Activated CD4-positive, alpha-beta T cell treated with anti-CD3 and anti-CD28 coated beads for 36 hours (primary cell): Measurements from ENCODE around the gene GAMT. TPM values are rescaled to one million over a fixed set of nuclear protein-coding genes. Genes with fewer than 3 reads are reported as not detected.
A peak's percentile ranks its signal among the peaks of the same experiment; 100 is the strongest.

ENCODE experiments used
- ATAC-seq: fragments of 200-7000 bp; cut with Tn5 transposase; one replicate; pipeline ENCODE4 v1.10.0; 2021; ENCODE audit warnings: mild to moderate bottlenecking, moderate library complexity
- CTCF ChIA-PET: fragments of 350-600 bp; sonication (Branson Sonifier 250); formaldehyde crosslinking; loops from one replicate; lab custom pipeline; 2021; ENCODE audit warnings: antibody characterized with exemption; lab: Charles Lee
- POLR2A ChIA-PET: fragments of 350-600 bp; sonication (Branson Sonifier 250); formaldehyde crosslinking; loops from one replicate; lab custom pipeline; 2021; ENCODE audit warnings: antibody characterized with exemption, inconsistent platforms; lab: Charles Lee
- DNase-seq: peaks from one replicate; pipeline ENCODE4 v3.0.0-alpha.2; 2020
- H3K27ac Mint-ChIP-seq: one replicate; pipeline ENCODE4 v1.8.0; 2021; ENCODE audit warnings: mixed read lengths
- H3K27me3 Mint-ChIP-seq: one replicate; pipeline ENCODE4 v1.8.0; 2021; ENCODE audit warnings: mixed read lengths
- H3K36me3 Mint-ChIP-seq: one replicate; pipeline ENCODE4 v1.8.0; 2021; ENCODE audit warnings: low read depth, mixed read lengths
- H3K4me1 Mint-ChIP-seq: one replicate; pipeline ENCODE4 v1.8.0; 2021; ENCODE audit warnings: mixed read lengths
- H3K4me3 Mint-ChIP-seq: one replicate; pipeline ENCODE4 v1.8.0; 2021; ENCODE audit warnings: mild to moderate bottlenecking, moderate library complexity, mixed read lengths
- H3K9me3 Mint-ChIP-seq: one replicate; pipeline ENCODE4 v1.8.0; 2021; ENCODE audit warnings: low read depth, mixed read lengths
- intact Hi-C, 2 experiments: fragments of 100-400 bp; cut with DNase I in 1 of 2; cut with micrococcal nuclease in 1 of 2; formaldehyde crosslinking; loops; one replicate each; pipeline versions ENCODE4 v1.14.2 to v1.15.1; 2022 to 2024; cut with DNase I, micrococcal nuclease
- total RNA-seq, 2 experiments: library from RNA; stranded (reverse); gene quantifications; one replicate each; pipeline ENCODE4 v1.2.3, GENCODE V29; 2021

GAMT gene
- total RNA-seq, 2 experiments from 2014 or later: 30.4 to 31.5 TPM

DNA sequence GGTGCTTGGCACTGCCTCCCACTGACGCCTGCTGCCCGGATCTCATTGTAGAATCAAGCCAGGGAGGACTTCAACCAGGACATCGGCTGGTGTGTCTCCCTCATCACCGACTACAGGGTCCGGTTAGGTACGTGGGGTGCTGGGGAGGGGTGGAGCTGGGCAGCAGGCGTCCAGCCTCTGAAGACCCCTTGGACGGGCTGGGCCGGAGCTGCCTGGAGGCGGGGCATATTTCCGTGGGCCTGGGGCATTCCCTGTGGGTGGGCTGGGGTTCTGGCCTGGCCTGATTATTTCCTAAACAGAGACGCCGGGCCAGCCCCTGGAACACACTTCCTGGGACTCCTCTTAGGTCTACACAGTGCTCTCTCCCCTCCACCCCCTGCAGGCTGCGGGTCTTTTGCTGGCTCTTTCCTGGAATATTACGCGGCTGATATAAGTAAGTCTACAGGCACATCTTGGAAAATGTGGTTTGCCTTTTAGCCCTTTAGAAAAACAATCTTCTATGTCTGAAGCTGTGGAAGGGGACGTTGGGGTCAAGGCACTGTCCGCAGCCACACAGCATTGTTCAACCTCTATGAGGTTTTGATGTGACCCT is 32.0 kb downstream of the GAMT start:
- Mint-ChIP-seq H3K9me3 (no peaks in the 10 kb centered on the region), H3K36me3 (peaks cover 22% of the 10 kb centered on the region), H3K27ac (no peak overlapping the region), H3K27me3 (no peaks in the 10 kb centered on the region), H3K4me1 (peaks cover 2% of the 10 kb centered on the region), H3K4me3 (no peak overlapping the region)
- POLR2A ChIA-PET: no interaction called here
- CTCF ChIA-PET: no interaction called here
- intact Hi-C loops: no loop called here
- ATAC-seq: no peak
- DNase-seq: no peak

DNA sequence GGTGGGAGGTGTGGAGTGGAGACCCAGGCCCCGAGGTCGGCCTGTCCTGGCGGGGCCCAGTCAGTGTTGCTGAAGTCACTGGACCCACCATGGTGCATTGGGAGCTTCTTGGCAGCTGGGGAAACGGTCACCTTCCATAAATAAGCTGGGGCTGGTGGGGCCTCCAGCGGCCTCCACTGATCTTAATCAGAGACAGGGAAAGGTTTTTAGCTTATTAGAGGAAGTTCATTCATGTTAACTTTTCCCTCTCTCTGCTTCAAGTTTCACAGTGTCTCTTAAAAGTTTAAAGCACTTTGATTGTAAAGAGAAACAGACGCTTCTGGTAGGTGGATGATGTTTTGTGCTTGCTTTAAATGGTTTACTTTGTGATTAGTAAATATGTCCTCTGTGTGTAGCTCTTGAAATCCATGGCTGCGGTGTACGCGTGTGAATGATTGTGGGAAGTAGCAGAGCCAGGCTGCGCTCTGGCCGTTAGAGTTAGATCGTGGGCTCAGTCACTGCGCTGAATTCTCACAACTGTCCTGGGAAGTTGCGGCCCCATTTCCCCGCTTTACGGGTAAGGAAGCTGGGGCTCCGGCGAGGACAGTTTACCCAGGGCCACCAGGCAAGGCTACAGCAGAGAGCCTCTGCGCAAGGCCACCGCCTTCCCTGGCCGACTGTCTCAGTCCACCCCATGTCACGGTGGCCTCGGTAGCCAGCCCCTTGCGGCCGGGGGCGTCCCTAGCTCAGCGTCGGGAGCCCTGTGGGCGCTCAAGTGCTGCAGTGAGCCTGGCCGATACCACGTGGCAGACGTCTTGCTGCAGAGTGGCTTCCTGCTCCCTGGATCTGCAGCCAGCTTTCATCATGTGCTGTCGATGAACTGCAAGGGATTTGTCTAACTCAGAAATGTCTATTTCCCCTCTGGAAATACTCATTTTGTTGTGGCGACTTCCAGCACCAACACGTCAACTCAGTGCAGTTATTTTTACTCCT is 34.2 kb downstream of the GAMT start:
- intact Hi-C loops: no loop called here
- H3K9me3 Mint-ChIP-seq: no peaks in the 10 kb centered on the region
- H3K4me1 Mint-ChIP-seq: peaks cover 22% of the 10 kb centered on the region
- no peak for ATAC-seq
- no peak overlapping the region for H3K4me3 Mint-ChIP-seq
- no peaks in the 10 kb centered on the region for H3K27me3 Mint-ChIP-seq
- POLR2A ChIA-PET: no interaction called here
- H3K27ac Mint-ChIP-seq: no peak overlapping the region
- H3K36me3 Mint-ChIP-seq: peaks cover 36% of the 10 kb centered on the region
- no peak for DNase-seq
- CTCF ChIA-PET: interaction anchor here (0.9 kb wide), 1 partner anchor 11 kb away, joined by 3 read pairs; no protein-coding TSS in a partner anchor

DNA sequence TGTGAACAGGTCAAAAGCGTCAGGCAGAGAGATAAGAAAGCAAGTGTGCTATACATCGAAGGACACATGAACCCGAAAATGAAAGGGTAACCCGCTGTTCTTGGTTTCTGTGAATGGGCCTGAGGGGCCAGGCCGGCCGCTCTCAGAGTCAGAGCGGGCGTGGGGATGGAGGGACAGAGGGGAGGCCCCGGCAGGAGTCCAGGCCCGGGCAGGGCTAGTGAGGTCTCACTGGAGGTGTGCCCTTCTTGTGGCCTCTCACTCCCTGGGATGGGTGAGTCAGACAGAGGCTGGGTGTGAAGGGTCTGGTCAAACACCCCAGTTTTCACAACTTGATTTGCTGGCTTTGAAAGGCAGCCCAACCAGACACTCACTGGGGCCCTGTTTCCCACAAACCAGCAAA is 35.0 kb downstream of the GAMT start:
- Mint-ChIP-seq H3K9me3 (no peaks in the 10 kb centered on the region), H3K4me3 (no peak overlapping the region), H3K27me3 (no peaks in the 10 kb centered on the region), H3K36me3 (peaks cover 43% of the 10 kb centered on the region), H3K27ac (no peak overlapping the region), H3K4me1 (peaks cover 25% of the 10 kb centered on the region)
- DNase-seq (no peak), ATAC-seq (no peak)
- CTCF ChIA-PET: no interaction called here
- POLR2A ChIA-PET: no interaction called here
- intact Hi-C loops: no loop called here

DNA sequence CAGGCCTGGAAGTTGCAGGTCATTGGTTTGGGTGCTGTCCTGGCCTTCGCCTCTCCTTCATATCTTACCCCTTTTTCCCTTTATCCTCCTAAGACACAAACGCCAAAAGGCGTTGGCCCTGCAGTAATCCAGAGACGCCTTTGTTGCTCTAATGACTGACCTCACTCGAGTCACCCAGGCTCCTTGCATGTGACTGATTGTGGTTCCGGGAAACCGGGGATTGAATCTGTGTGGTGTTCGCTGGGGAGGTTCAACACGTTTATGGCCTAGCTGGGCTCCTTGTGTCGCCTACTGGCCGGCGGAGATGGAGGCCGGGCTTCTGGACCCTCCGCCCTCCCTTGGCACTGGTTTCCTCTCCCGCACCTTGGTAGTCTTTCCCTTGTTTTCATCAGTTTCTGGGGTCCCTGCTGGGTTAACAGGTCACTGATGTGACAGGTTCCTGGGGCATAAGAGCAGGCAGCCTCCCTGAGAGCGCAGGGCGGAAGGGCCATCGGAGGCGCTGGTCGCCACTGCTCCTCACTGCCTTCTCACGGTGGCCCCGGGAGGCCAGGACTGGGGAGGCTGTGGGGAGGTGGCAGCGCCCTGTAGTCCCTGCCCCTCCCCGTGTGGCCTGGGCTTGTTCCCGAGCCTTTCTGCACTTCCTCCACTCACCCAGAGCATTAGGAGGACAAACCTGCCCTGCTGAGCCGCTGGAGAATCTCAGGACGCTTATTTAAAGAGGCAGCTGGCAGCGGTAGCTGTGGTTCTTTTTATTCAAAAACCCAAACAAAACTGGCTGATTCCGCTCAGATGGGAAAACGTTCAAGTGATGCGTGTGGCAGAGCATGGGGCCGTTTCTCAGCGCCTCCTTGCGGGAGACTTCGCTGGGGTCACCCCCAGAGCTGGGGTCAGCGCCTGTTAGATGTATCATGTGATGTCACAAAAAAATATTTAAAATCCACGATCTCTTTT is 35.7 kb downstream of the GAMT start:
- peaks cover 43% of the 10 kb centered on the region for H3K36me3 Mint-ChIP-seq
- H3K4me1 Mint-ChIP-seq: peaks cover 25% of the 10 kb centered on the region
- no peaks in the 10 kb centered on the region for H3K27me3 Mint-ChIP-seq
- no peak for ATAC-seq
- H3K4me3 Mint-ChIP-seq: no peak overlapping the region
- POLR2A ChIA-PET: no interaction called here
- intact Hi-C loops: no loop called here
- no peak overlapping the region for H3K27ac Mint-ChIP-seq
- CTCF ChIA-PET: interaction anchor here (0.6 to 2.1 kb wide), 2 partner anchors 17 to 290 kb away, joined by 3 to 10 read pairs; partner anchors contain the start of gene NDUFS7
- H3K9me3 Mint-ChIP-seq: no peaks in the 10 kb centered on the region
- no peak for DNase-seq

DNA sequence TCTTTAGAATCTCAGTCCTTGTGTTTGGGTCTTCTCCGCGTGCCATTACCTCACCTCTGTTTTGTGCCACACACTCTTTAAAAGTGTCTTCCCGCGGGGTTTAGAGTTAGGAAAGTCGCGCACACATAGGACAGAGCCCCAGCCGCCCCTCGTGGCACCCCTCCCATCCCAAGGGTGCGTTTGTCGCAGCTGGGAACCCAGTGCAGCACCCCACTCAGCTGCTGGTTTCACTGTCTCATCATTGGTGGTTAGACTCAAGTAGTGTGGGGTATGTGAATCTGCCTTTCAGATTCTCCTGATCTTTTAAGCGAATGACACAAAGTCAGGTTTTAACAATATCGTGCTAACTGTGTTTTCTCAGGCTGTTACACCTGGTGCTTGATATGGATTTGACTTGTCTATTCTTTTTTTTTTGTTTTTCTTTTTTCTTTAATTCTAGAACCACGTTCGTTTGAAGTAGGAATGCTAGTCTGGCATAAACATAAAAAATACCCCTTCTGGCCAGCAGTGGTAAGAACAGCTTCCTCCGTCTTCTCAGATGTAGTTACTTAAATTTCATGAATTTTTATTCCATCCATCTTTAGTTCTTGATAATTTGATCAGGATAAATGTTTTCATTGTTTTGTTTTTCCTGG is 37.2 kb downstream of the GAMT start:
- Mint-ChIP-seq H3K36me3 (peaks cover 46% of the 10 kb centered on the region), H3K9me3 (no peaks in the 10 kb centered on the region), H3K27ac (peak overlapping the region; percentile 47), H3K27me3 (no peaks in the 10 kb centered on the region), H3K4me3 (peak overlapping the region; percentile 35), H3K4me1 (peaks cover 25% of the 10 kb centered on the region)
- ChIA-PET POLR2A (interaction anchor here (0.7 kb wide), 1 partner anchor 47 kb away, joined by 3 read pairs; no protein-coding TSS in a partner anchor), CTCF (interaction anchor here (0.6 to 2.1 kb wide), 2 partner anchors 18 to 732 kb away, joined by 3 to 10 read pairs; partner anchors contain the start of gene NDUFS7)
- intact Hi-C loops: loop anchor here in 1 of 2 experiments (5.0 kb wide), 1 partner anchor 47 kb away; no protein-coding TSS in a partner anchor
- ATAC-seq (peak; percentile 74), DNase-seq (no peak)

DNA sequence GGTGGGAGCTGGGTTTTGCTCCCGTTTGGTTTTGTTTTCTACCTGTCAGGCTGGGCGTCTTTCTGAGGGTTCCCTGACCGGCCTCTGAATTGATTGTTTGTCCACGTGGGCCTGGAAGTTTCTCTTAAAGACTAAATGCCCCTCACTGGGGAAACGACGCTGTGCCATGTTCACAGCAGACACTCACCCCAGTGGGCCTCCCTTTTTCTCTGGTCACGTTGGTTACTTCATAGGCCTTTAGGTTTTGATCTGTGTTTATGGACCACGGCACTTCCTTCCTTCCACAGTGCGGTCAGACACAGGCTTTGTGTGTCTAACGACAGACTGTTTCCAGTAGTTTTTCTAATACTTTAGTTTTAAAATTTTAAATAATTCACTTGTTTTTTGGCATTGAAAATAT is 37.7 kb downstream of the GAMT start:
- no peaks in the 10 kb centered on the region for H3K27me3 Mint-ChIP-seq
- ChIA-PET CTCF (interaction anchor here (2.1 kb wide), 1 partner anchor 19 kb away, joined by 10 read pairs; the partner anchor contains the start of gene NDUFS7), POLR2A (no interaction called here)
- intact Hi-C loops: loop anchor here in 1 of 2 experiments (5.0 kb wide), 1 partner anchor 46 kb away; no protein-coding TSS in a partner anchor
- no peak for DNase-seq
- no peak overlapping the region for H3K27ac Mint-ChIP-seq
- H3K4me1 Mint-ChIP-seq: peaks cover 25% of the 10 kb centered on the region
- peak; percentile 47 for ATAC-seq
- H3K4me3 Mint-ChIP-seq: no peak overlapping the region
- H3K36me3 Mint-ChIP-seq: peaks cover 51% of the 10 kb centered on the region
- H3K9me3 Mint-ChIP-seq: no peaks in the 10 kb centered on the region

DNA sequence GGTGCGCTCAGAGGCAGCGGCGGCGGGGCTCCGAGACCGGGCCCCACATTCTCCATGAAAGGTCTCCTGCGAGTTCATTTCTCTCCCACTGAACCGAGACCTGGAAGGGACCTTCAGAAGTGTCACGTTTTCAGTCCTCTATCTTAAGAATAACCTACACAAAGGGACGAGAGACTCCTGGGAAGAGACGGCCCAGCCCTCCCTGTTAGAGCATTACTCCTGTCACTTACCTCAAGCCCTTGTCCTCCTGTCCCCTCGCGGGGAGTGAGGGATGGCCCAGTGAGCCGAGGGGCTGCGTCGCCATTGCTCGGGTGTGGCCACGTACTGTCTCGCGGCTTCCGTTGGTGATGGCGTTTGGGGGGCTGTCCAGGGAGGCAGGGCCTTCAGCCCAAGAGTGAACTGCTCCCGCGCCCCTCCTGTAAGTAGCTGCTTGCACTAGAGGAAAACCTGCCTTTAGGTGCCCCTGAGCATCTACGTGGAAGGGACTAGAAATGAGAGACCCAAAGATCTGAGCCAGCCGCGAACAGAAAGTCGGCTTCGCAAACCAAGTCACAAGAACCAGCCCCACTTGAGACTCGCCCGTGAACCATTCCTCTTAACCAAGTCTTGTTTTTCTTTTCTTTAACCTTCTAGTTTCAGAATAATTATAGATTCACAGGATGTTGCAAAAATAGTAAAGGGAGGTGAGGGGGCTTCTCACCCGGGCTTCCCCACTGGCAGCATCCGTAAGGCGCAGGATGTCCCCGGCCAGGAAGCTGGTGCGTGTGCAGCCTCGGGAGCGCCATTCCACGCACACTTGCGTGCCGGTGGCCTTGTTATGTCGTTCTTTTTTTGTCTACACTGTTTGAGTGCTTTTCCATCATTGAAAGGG is 38.7 kb downstream of the GAMT start:
- ChIA-PET POLR2A (no interaction called here), CTCF (no interaction called here)
- no peaks in the 10 kb centered on the region for H3K9me3 Mint-ChIP-seq
- no peaks in the 10 kb centered on the region for H3K27me3 Mint-ChIP-seq
- H3K4me1 Mint-ChIP-seq: peaks cover 25% of the 10 kb centered on the region
- intact Hi-C loops: loop anchor here in 1 of 2 experiments (5.0 kb wide), 1 partner anchor 45 kb away; no protein-coding TSS in a partner anchor
- no peak for ATAC-seq
- no peak overlapping the region for H3K4me3 Mint-ChIP-seq
- peaks cover 59% of the 10 kb centered on the region for H3K36me3 Mint-ChIP-seq
- H3K27ac Mint-ChIP-seq: no peak overlapping the region
- DNase-seq: no peak

DNA sequence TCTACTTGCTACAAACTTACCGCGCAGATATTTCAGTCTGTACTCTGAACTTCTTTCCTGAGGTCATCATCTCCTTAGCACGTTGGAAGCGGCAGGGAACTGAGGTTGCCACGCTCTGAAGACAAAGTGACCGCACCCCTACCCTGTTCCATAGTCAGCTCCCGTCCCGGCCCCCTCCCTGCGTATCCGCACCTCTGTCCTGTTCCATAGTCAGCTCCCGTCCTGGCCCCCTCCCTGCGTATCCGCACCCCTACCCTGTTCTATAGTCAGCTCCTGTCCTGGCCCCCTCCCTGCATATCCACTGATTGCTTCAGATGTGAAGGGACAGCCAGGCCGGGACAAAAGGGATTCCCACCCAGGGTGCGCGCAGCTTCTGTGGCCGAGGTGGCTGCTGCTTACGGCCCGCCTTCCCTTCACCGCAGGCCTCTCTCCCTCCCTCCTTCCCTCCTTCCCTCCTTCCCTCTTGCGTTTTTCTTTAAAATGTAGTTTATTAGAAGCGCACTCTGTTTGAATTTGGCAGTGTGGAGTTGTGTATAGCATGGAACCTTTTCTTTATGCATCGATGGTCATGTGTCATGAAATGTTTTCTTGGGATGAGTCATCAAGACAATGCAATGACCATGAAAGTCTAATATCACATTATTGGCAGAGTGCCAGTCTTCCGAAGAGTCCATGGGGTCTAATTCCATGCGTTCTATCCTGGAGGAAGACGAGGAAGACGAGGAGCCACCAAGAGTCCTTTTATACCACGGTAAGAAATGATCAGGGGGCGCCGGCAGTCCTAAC is 39.5 kb downstream of the GAMT start:
- Mint-ChIP-seq H3K36me3 (peaks cover 64% of the 10 kb centered on the region), H3K9me3 (no peaks in the 10 kb centered on the region), H3K4me3 (no peak overlapping the region), H3K4me1 (peaks cover 25% of the 10 kb centered on the region), H3K27ac (peak overlapping the region; percentile 25), H3K27me3 (no peaks in the 10 kb centered on the region)
- ChIA-PET POLR2A (no interaction called here), CTCF (no interaction called here)
- ATAC-seq: no peak
- no peak for DNase-seq
- intact Hi-C loops: loop anchor here in 1 of 2 experiments (5.0 kb wide), 1 partner anchor 44 kb away; no protein-coding TSS in a partner anchor

DNA sequence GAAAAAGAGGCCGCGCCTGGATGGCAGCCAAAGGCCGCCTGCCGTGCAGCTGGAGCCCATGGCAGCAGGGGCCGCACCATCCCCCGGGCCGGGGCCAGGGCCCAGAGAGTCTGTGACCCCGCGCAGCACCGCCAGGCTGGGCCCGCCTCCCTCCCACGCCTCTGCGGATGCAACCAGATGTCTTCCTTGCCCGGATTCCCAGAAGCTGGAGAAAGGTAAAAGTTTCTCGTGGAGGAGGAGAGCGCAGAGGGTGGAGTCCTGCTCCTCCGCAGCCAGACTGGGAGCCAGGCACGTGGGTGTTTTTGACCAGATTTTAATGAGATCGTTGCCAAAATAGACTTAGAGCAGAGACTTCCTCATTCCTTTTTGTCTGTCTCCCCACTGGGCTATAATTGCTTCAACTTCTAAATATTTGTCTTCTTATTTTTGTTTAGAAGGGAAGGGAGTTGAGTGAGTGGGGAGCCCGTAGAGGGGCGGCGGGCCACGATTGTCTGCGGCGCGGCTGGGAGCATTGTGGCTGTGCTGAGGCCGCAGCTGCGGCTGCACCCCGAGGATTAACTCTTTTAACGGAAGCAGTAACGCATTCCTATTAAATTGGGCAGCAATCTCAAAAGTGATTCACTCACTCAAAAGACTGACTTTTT is 40.4 kb downstream of the GAMT start:
- no peak overlapping the region for H3K27ac Mint-ChIP-seq
- no peak for DNase-seq
- H3K27me3 Mint-ChIP-seq: no peaks in the 10 kb centered on the region
- ATAC-seq: no peak
- no peaks in the 10 kb centered on the region for H3K9me3 Mint-ChIP-seq
- ChIA-PET CTCF (no interaction called here), POLR2A (no interaction called here)
- peaks cover 30% of the 10 kb centered on the region for H3K4me1 Mint-ChIP-seq
- peaks cover 66% of the 10 kb centered on the region for H3K36me3 Mint-ChIP-seq
- no peak overlapping the region for H3K4me3 Mint-ChIP-seq
- intact Hi-C loops: loop anchor here in 1 of 2 experiments (5.0 kb wide), 1 partner anchor 44 kb away; no protein-coding TSS in a partner anchor
